Endothelial cell (in vitro differentiated cells): ENCODE results near the gene PCNA. TPM values are rescaled to one million over a fixed set of nuclear protein-coding genes. Genes with fewer than 3 reads are reported as not detected.
A peak's percentile ranks its signal among the peaks of the same experiment; 100 is the strongest.

Experiments used
- DNase-seq: peaks from one replicate; pipeline ENCODE4 v3.0.0; 2021; ENCODE audit warnings: low spot score
- H3K27ac Mint-ChIP-seq: one replicate; pipeline ENCODE4 v1.8.0; 2021; ENCODE audit warnings: mixed read lengths, inconsistent platforms; ENCODE audit not compliant: unreplicated experiment
- H3K27me3 Mint-ChIP-seq: one replicate; pipeline ENCODE4 v1.8.0; 2021; ENCODE audit warnings: mild to moderate bottlenecking, moderate library complexity, mixed read lengths, inconsistent platforms; ENCODE audit not compliant: unreplicated experiment
- H3K36me3 Mint-ChIP-seq: one replicate; pipeline ENCODE4 v1.8.0; 2021; ENCODE audit warnings: mild to moderate bottlenecking, low read depth, mixed read lengths, inconsistent platforms; ENCODE audit not compliant: unreplicated experiment
- H3K4me1 Mint-ChIP-seq: one replicate; pipeline ENCODE4 v1.8.0; 2021; ENCODE audit warnings: mild to moderate bottlenecking, mixed read lengths, inconsistent platforms; ENCODE audit not compliant: unreplicated experiment
- H3K4me3 Mint-ChIP-seq: one replicate; pipeline ENCODE4 v1.8.0; 2021; ENCODE audit warnings: mild to moderate bottlenecking, mixed read lengths, inconsistent platforms; ENCODE audit not compliant: unreplicated experiment
- H3K9me3 Mint-ChIP-seq: one replicate; pipeline ENCODE4 v1.8.0; 2021; ENCODE audit warnings: mixed read lengths, inconsistent platforms; ENCODE audit not compliant: unreplicated experiment
- CTCF ChIP-seq: fragments of 200-600 bp; sonication (generic); IDR thresholded peaks from one replicate; pipeline ENCODE4 v1.5.0; 2021; ENCODE audit warnings: antibody characterized with exemption; ENCODE audit not compliant: unreplicated experiment
- total RNA-seq: library from RNA; stranded (reverse); fragmentation: NEBNext Ultra II Directional; extraction: Animal tissue kit (Norgen Biotek cat#: 25700); gene quantifications from one replicate; pipeline ENCODE4 v1.2.1, GENCODE V29; 2021; ENCODE audit not compliant: unreplicated experiment

Gene PCNA
- total RNA-seq, 1 donor from 2014 or later: 77.1 TPM

DNA sequence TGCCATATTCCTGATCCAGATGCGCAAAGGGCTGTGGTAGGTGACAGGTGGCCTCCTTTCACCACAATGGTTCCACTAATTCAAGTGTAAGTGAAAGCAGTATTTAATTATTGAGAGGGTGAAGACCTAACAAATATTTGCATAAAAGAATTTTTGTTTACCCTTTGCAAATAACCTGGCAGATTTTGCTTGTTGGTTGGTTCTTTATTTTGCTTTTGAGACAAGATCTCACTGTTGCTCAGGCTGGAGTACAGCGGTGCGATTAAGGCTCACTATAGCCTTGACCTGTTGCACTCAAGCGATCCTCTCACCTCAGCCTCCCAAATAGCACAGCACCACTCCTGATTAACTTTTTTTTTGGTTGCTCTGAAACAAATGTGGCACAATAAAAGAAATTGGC, 49.2 kb downstream of the PCNA start:
- no peak for TF ChIP-seq CTCF
- H3K4me3 Mint-ChIP-seq: no peak overlapping the region
- no peak for DNase-seq
- peaks cover 10% of the 10 kb centered on the region for H3K27me3 Mint-ChIP-seq
- no peak overlapping the region for H3K27ac Mint-ChIP-seq
- no peaks in the 10 kb centered on the region for H3K9me3 Mint-ChIP-seq
- H3K36me3 Mint-ChIP-seq: peaks cover 10% of the 10 kb centered on the region
- peaks cover 19% of the 10 kb centered on the region for H3K4me1 Mint-ChIP-seq

DNA sequence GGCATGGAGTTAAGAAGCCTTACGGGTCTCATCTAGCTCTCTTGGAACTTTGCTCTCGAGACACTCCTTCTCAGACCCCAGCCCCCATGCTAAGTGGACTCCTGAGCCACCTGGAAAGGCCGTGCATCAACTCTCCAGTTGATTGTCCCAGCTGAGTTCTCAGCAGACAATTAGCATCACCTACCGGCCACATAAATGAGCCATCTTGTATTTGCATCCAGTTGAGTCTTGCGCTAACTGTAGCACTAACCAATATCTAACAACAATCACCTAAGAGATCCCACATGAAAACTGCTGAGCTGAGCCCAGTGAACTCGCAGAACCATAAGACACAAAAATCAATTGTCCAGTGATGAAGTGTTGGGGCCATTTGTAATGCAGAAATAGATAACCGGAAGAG, 49.7 kb downstream of the PCNA start:
- Mint-ChIP-seq H3K27me3 (peaks cover 10% of the 10 kb centered on the region), H3K4me1 (peaks cover 19% of the 10 kb centered on the region), H3K9me3 (no peaks in the 10 kb centered on the region), H3K27ac (no peak overlapping the region), H3K4me3 (no peak overlapping the region), H3K36me3 (peaks cover 10% of the 10 kb centered on the region)
- no peak for TF ChIP-seq CTCF
- no peak for DNase-seq

DNA sequence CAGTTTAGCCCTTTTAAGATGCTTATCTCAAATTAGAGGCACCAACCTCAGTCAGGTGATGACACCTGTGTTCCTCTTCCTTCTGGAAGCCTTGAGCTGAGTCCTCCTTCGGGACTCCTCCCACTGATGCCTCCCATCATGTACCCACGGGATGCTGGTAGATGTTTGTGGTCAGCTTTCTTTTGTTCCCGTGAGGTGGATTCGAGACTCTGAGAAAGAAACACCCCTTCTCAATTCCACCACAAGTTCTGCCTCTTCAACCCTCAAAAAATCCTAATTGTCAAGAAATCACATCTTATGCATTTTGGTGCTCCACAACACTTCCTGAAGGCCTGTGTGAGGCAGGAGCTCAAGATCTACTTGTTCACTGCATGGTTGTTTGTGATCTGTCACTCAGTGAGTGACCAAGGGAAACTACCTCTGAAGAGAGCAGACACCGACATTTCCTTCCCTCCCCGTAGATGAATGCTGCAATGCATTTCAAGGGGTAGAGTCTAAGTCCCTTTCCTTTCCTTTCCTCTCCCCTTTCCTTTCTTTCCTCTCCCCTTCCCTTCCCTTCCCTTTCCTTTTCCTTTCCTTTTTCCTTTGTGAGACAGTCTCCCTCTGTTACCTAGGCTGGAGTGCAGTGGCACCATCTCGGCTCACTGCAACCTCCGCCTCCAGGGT, 50.5 kb downstream of the PCNA start:
- TF ChIP-seq CTCF: no peak
- Mint-ChIP-seq H3K36me3 (peaks cover 8% of the 10 kb centered on the region), H3K4me3 (no peak overlapping the region), H3K27me3 (peaks cover 7% of the 10 kb centered on the region), H3K27ac (peak overlapping the region; percentile 64), H3K9me3 (no peaks in the 10 kb centered on the region), H3K4me1 (peaks cover 18% of the 10 kb centered on the region)
- DNase-seq: no peak

GRCh38 chr20:5067877-5068645, 51.7 kb downstream of the PCNA start:
- H3K4me3 Mint-ChIP-seq: no peak overlapping the region
- H3K9me3 Mint-ChIP-seq: no peaks in the 10 kb centered on the region
- TF ChIP-seq CTCF: no peak
- H3K27ac Mint-ChIP-seq: peak overlapping the region; percentile 57
- peaks cover 16% of the 10 kb centered on the region for H3K4me1 Mint-ChIP-seq
- H3K27me3 Mint-ChIP-seq: peaks cover 1% of the 10 kb centered on the region
- peaks cover 7% of the 10 kb centered on the region for H3K36me3 Mint-ChIP-seq
- DNase-seq: no peak

- Mint-ChIP-seq H3K27ac (no peak overlapping the region), H3K27me3 (no peaks in the 10 kb centered on the region), H3K4me1 (peaks cover 16% of the 10 kb centered on the region), H3K9me3 (no peaks in the 10 kb centered on the region), H3K4me3 (no peak overlapping the region), H3K36me3 (peaks cover 6% of the 10 kb centered on the region)
- DNase-seq: no peak
- no peak for TF ChIP-seq CTCF
Observed at GRCh38 chr20:5065879-5066383, 53.8 kb downstream of the PCNA start.
